ENCODE results near the gene PDCD6IP.

Gene PDCD6IP

GRCh38 chr3:33789183-33789954, 9.1 kb upstream of the PDCD6IP start (continued):
- TF ChIP-seq ZNF449 (tag by site-specific recombination; IDR thresholded peaks at IDR 0.05), result no peak
- no peak for TF ChIP-seq ZNF132 (tag by site-specific recombination; IDR thresholded peaks at IDR 0.05; ENCODE audit: borderline replicate concordance)
- no peak for TF ChIP-seq ZNF248 (tag by site-specific recombination; IDR thresholded peaks at IDR 0.05)
- TF ChIP-seq ZNF488 (tag by site-specific recombination; IDR thresholded peaks at IDR 0.05), result no peak
- TF ChIP-seq ZNF701 (tag by site-specific recombination; IDR thresholded peaks at IDR 0.05), result no peak
- no peak for TF ChIP-seq ZNF791 (tag by site-specific recombination; IDR thresholded peaks at IDR 0.05)

- H3K36me3 ChIP-seq (ENCODE audit: control insufficient read depth in 2 of 2, insufficient read depth in 1 of 2, low read length in 2 of 2), result no peaks in the 10 kb centered on the region
- H3K4me1 ChIP-seq (ENCODE audit: control insufficient read depth, insufficient read depth, low read length), result no peaks in the 10 kb centered on the region
- H3K27ac ChIP-seq (ENCODE audit: extremely low read depth, low read depth, low read length), result no peak overlapping the region
- H3K4me3 ChIP-seq (ENCODE audit: low read depth, low read length), result no peak overlapping the region
- TF ChIP-seq SETDB1 (IDR thresholded peaks at IDR 0.05; ENCODE audit: insufficient read length, low read length) (no peak), ZNF354C (tag by site-specific recombination; IDR thresholded peaks at IDR 0.05; ENCODE audit: borderline replicate concordance, low read depth) (no peak)
- ChIA-PET CTCF (interaction anchor here (1.2 to 1.6 kb wide), 2 partner anchors 31 to 417 kb away, joined by 3 to 7 read pairs; no protein-coding TSS in a partner anchor), POLR2A (no interaction called here)
- no peaks in the 10 kb centered on the region for H3K9me3 ChIP-seq (ENCODE audit: control insufficient read depth, insufficient read depth, low read depth, low read length)
These were observed 8.3 kb upstream of the PDCD6IP start for GRCh38 chr3:33790091-33790490.

- Histone ChIP-seq H3K4me3 (ENCODE audit: low read depth, low read length) (no peak overlapping the region), H3K27ac (ENCODE audit: extremely low read depth, low read depth, low read length) (no peak overlapping the region), H3K36me3 (ENCODE audit: control insufficient read depth in 2 of 2, insufficient read depth in 1 of 2, low read length in 2 of 2) (no peaks in the 10 kb centered on the region), H3K4me1 (ENCODE audit: control insufficient read depth, insufficient read depth, low read length) (no peaks in the 10 kb centered on the region), H3K9me3 (ENCODE audit: control insufficient read depth, insufficient read depth, low read depth, low read length) (no peaks in the 10 kb centered on the region)
- TF ChIP-seq ZNF792 (tag by site-specific recombination; IDR thresholded peaks at IDR 0.05) (no peak), FEZF1 (tag by site-specific recombination; IDR thresholded peaks at IDR 0.05) (no peak), ZNF677 (tag by site-specific recombination; IDR thresholded peaks at IDR 0.05) (no peak), PRDM4 (tag by site-specific recombination; IDR thresholded peaks at IDR 0.05) (no peak), SP3 (tag by site-specific recombination; IDR thresholded peaks at IDR 0.05) (no peak), ZFHX2 (tag by site-specific recombination; conservative IDR thresholded peaks at IDR 0.05) (no peak), KLF1 (tag by site-specific recombination; IDR thresholded peaks at IDR 0.05) (no peak), ZNF23 (tag by site-specific recombination; IDR thresholded peaks at IDR 0.05; ENCODE audit: borderline replicate concordance) (no peak), MZF1 (tag by site-specific recombination; IDR thresholded peaks at IDR 0.05; ENCODE audit: borderline replicate concordance) (no peak), CTCF (tag by site-specific recombination; IDR thresholded peaks at IDR 0.05) (no peak), ZNF510 (tag by site-specific recombination; IDR thresholded peaks at IDR 0.05; ENCODE audit: insufficient replicate concordance) (no peak), ZNF202 (tag by site-specific recombination; IDR thresholded peaks at IDR 0.05; ENCODE audit: borderline replicate concordance) (no peak), ZNF138 (tag by site-specific recombination; IDR thresholded peaks at IDR 0.05; ENCODE audit: borderline replicate concordance) (no peak), ZNF302 (tag by site-specific recombination; IDR thresholded peaks at IDR 0.05; ENCODE audit: low read depth) (no peak), OVOL3 (tag by site-specific recombination; IDR thresholded peaks at IDR 0.05) (no peak), ZNF585B (tag by site-specific recombination; IDR thresholded peaks at IDR 0.05) (no peak), ZNF658 (tag by site-specific recombination; IDR thresholded peaks at IDR 0.05) (no peak)
- CTCF ChIA-PET, result interaction anchor here (0.9 kb wide), 1 partner anchor 419 kb away, joined by 3 read pairs; no protein-coding TSS in a partner anchor
- POLR2A ChIA-PET, result no interaction called here
These were observed 6.8 kb upstream of the PDCD6IP start for GRCh38 chr3:33791477-33792166.
